Dermis microvascular lymphatic vessel endothelial cell (primary cell): ENCODE data around the gene ORM1. TPM values are rescaled to one million over a fixed set of nuclear protein-coding genes. Genes with fewer than 3 reads are reported as not detected.
"Not testable (repeated sequence)": the region's sequence is repeated elsewhere in the genome, so short reads cannot be mapped to it uniquely, and the experiment has no call there.

Experiments
- DNase-seq, 2 donors: peaks; one replicate each; pipeline versions ENCODE4 v3.0.0 to v3.0.0-alpha.2; 2010; ENCODE audit warnings: low read depth in 2 of 2
- total RNA-seq: library from RNA; depleted of rRNA; stranded (reverse); fragments of >200 nt; gene quantifications from 2 replicates; pipeline ENCODE4 v1.2.1, GENCODE V29; 2014

The ORM1 gene
- total RNA-seq, 1 donor from 2014 or later = not detected

- DNase-seq = not testable (repeated sequence)
Observed at GRCh38 chr9:114323849-114324248, 951 bp downstream of the ORM1 start.

- no peak for DNase-seq
Observed at GRCh38 chr9:114324492-114324891, 1.6 kb downstream of the ORM1 start.

- not testable (repeated sequence) for DNase-seq
Observed at GRCh38 chr9:114324965-114325364, 2.1 kb downstream of the ORM1 start.

GRCh38 chr9:114325684-114326254, 2.9 kb downstream of the ORM1 start:
- DNase-seq = not testable (repeated sequence)

- DNase-seq = no peak
Observed at GRCh38 chr9:114327749-114328148, 4.9 kb downstream of the ORM1 start.

GRCh38 chr9:114328357-114328820, 5.5 kb downstream of the ORM1 start:
- DNase-seq = not testable (repeated sequence)

GRCh38 chr9:114328937-114329624, 6.2 kb downstream of the ORM1 start:
- not testable (repeated sequence) for DNase-seq

GRCh38 chr9:114329625-114330022, 6.7 kb downstream of the ORM1 start, which contains the start of gene ORM2:
TSS of gene ORM2 (plus strand) at chr9:114329869. CDS start at chr9:114329905, 36 bp downstream.
- DNase-seq = not testable (repeated sequence)

GRCh38 chr9:114330636-114331035, 7.7 kb downstream of the ORM1 start:
- DNase-seq = no peak

GRCh38 chr9:114331229-114332195, 8.6 kb downstream of the ORM1 start:
- not testable (repeated sequence) for DNase-seq

GRCh38 chr9:114332474-114333040, 9.7 kb downstream of the ORM1 start:
- DNase-seq = not testable (repeated sequence)

GRCh38 chr9:114333718-114334117, 10.8 kb downstream of the ORM1 start:
- DNase-seq = not testable (repeated sequence)

- no peak for DNase-seq
Observed at GRCh38 chr9:114334490-114334889, 11.6 kb downstream of the ORM1 start.

- no peak for DNase-seq
Observed at GRCh38 chr9:114335745-114336144, 12.8 kb downstream of the ORM1 start.

- DNase-seq = no peak
Observed at GRCh38 chr9:114336157-114336556, 13.3 kb downstream of the ORM1 start.

- DNase-seq = no peak
Observed at GRCh38 chr9:114336699-114337395, 13.9 kb downstream of the ORM1 start.

GRCh38 chr9:114338187-114338586, 15.3 kb downstream of the ORM1 start:
- no peak for DNase-seq

- peak in 1 of 2 donors; percentile 47 for DNase-seq
Observed at GRCh38 chr9:114339130-114339908, 16.4 kb downstream of the ORM1 start.

- no peak for DNase-seq
Observed at GRCh38 chr9:114341152-114341830, 18.4 kb downstream of the ORM1 start.
